HepG2 (cell line): ENCODE data around the gene CATSPERD. TPM values are rescaled to one million over a fixed set of nuclear protein-coding genes. Genes with fewer than 3 reads are reported as not detected.

ENCODE experiments used
- HDAC1 ChIP-seq: sonication (generic); formaldehyde crosslinking; IDR thresholded peaks from 2 replicates; pipeline ENCODE4 v1.5.1; 2020; ENCODE audit warnings: mild to moderate bottlenecking, missing genetic modification reagents
- HDAC6 ChIP-seq: fragments of 200-600 bp; sonication (generic); IDR thresholded peaks from 2 replicates; pipeline ENCODE4 v1.7.0; 2017; ENCODE audit warnings: mild to moderate bottlenecking, antibody characterized with exemption, low read length, low read depth
- HMGXB3 ChIP-seq: sonication (generic); formaldehyde crosslinking; IDR thresholded peaks from 2 replicates; pipeline ENCODE4 v1.4.0; 2020; ENCODE audit warnings: missing genetic modification reagents, borderline replicate concordance
- HOXA3 ChIP-seq: sonication (generic); formaldehyde crosslinking; IDR thresholded peaks from 2 replicates; pipeline ENCODE4 v1.5.0; 2020; ENCODE audit warnings: missing genetic modification reagents
- KAT2B ChIP-seq: fragments of 150-350 bp; IDR thresholded peaks from 2 replicates; pipeline ENCODE4 v1.6.1; 2014; ENCODE audit warnings: low read depth, low read length, borderline replicate concordance
- STAT5B ChIP-seq: sonication (generic); formaldehyde crosslinking; IDR thresholded peaks from 2 replicates; pipeline ENCODE4 v1.4.0; 2020; ENCODE audit warnings: missing genetic modification reagents
- TFE3 ChIP-seq: IDR thresholded peaks from 2 replicates; pipeline ENCODE4 v1.6.1; 2016
- ZBTB38 ChIP-seq: sonication (generic); formaldehyde crosslinking; IDR thresholded peaks from 2 replicates; pipeline ENCODE4 v1.5.1; 2020; ENCODE audit warnings: mild to moderate bottlenecking, missing genetic modification reagents
- ZBTB39 ChIP-seq: sonication (generic); formaldehyde crosslinking; IDR thresholded peaks from 2 replicates; pipeline ENCODE4 v1.5.0; 2020; ENCODE audit warnings: missing genetic modification reagents
- ZIK1 ChIP-seq: sonication (generic); formaldehyde crosslinking; IDR thresholded peaks from 2 replicates; pipeline ENCODE4 v1.5.0; 2020; ENCODE audit warnings: mild to moderate bottlenecking, low read depth, missing genetic modification reagents, borderline replicate concordance
- ZNF24 ChIP-seq: fragments of 450-650 bp; IDR thresholded peaks from 2 replicates; pipeline ENCODE4 v1.6.1; 2017; ENCODE audit warnings: antibody characterized with exemption, mild to moderate bottlenecking
- ZNF260 ChIP-seq: sonication (generic); formaldehyde crosslinking; IDR thresholded peaks from 2 replicates; pipeline ENCODE4 v1.4.0; 2020; ENCODE audit warnings: missing genetic modification reagents, low read depth, mild to moderate bottlenecking, borderline replicate concordance
- ZNF569 ChIP-seq: sonication (generic); formaldehyde crosslinking; IDR thresholded peaks from 2 replicates; pipeline ENCODE4 v1.5.0; 2020; ENCODE audit warnings: mild to moderate bottlenecking, missing genetic modification reagents, moderate library complexity, borderline replicate concordance
- ZNF605 ChIP-seq: sonication (generic); formaldehyde crosslinking; IDR thresholded peaks from 2 replicates; pipeline ENCODE4 v1.8.0; 2022; ENCODE audit warnings: mild to moderate bottlenecking, missing genetic modification reagents
- ZNF709 ChIP-seq: sonication (generic); formaldehyde crosslinking; IDR thresholded peaks from 2 replicates; pipeline ENCODE4 v1.5.0; 2020; ENCODE audit warnings: mild to moderate bottlenecking, missing genetic modification reagents
- ZXDC ChIP-seq: sonication (generic); formaldehyde crosslinking; IDR thresholded peaks from 2 replicates; pipeline ENCODE4 v1.5.0; 2020; ENCODE audit warnings: mild to moderate bottlenecking, missing genetic modification reagents
- polyA plus RNA-seq, 8 experiments: library from polyadenylated mRNA; depleted of rRNA in 3 of 8; stranded (reverse) in 7 of 8; unstranded in 1 of 8; fragments of >200 nt; fragmentation: Illumina TruSeq in 4 of 8; extraction: Trizol in 4 of 8; gene quantifications; 2 replicates each; pipeline versions ENCODE4 v1.2.1 to v1.2.3, GENCODE V29; 2011 to 2016; ENCODE audit warnings: low read depth in 4 of 8, missing spikeins in 1 of 8, mixed read lengths in 1 of 8; ENCODE audit not compliant: insufficient read depth in 1 of 8
- total RNA-seq, 5 experiments: library from RNA; depleted of rRNA; stranded (reverse); fragments of >200 nt; fragmentation: Illumina TruSeq; extraction: Trizol; gene quantifications; 2 replicates each; pipeline ENCODE4 v1.2.3, GENCODE V29; 2016; ENCODE audit warnings: low read depth in 1 of 5

The CATSPERD gene
- total and polyA plus RNA-seq, 2 of the 13 experiments (the other 11 are each of a cell fraction or from before 2014, with no cell fraction given), result 0.04 TPM; not detected in 1

GRCh38 chr19:5690125-5690954 is 30.1 kb upstream of the CATSPERD start, which contains the start of gene RPL36 (continued):
- TF ChIP-seq ZNF605 (CRISPR knock-in tag) (peak; percentile 89), ZNF24 (no peak), ZBTB39 (no peak), ZNF709 (CRISPR knock-in tag) (peak; percentile 97), STAT5B (CRISPR knock-in tag) (no peak), ZXDC (no peak), HOXA3 (CRISPR knock-in tag) (peak; percentile 87), HDAC1 (CRISPR knock-in tag) (peak; percentile 89), HDAC6 (no peak), ZNF260 (CRISPR knock-in tag) (no peak), ZBTB38 (CRISPR knock-in tag) (peak; percentile 89; the same call in 1 of the 2 replicates), KAT2B (no peak), HMGXB3 (no peak; the same call in 1 of the 2 replicates), ZNF569 (CRISPR knock-in tag) (no peak), TFE3 (no peak; the same call in 1 of the 2 replicates), ZIK1 (peak; percentile 89)
